Endothelial cell of umbilical vein (primary cell): ENCODE measurements around the gene SLCO2B1. TPM values are rescaled to one million over a fixed set of nuclear protein-coding genes. Genes with fewer than 3 reads are reported as not detected.

Experiments used
- BruUV-seq: library from RNA; stranded (reverse); fragments of 400-500 nt; replicated peaks from 2 replicates; lab custom pipeline; 2021; lab: Mats Ljungman, UMichigan
- CTCF ChIA-PET: fragments of 300-600, 350-600 bp; sonication (Branson Sonifier 250); formaldehyde crosslinking; loops from one replicate; lab custom pipeline; 2021; ENCODE audit warnings: antibody characterized with exemption, inconsistent platforms; lab: Charles Lee
- POLR2A ChIA-PET: fragments of 300-600, 350-600 bp; sonication (Branson Sonifier 250); formaldehyde crosslinking; loops from one replicate; lab custom pipeline; 2021; ENCODE audit warnings: antibody characterized with exemption, inconsistent platforms; lab: Charles Lee
- DNase-seq: peaks from one replicate; pipeline ENCODE4 v3.0.0-alpha.2; 2011; ENCODE audit warnings: low read depth, low spot score
- FAIRE-seq: peaks from 2 replicates; lab custom pipeline; 2011; peaks lifted over from hg19 to GRCh38; lab: Jason Lieb, UNC
- H2AFZ ChIP-seq: 2 replicates; pipeline ENCODE4 v1.6.0; 2012; ENCODE audit warnings: low read depth, low read length, control low read depth, inconsistent platforms
- H3K27ac ChIP-seq: 2 replicates; pipeline ENCODE4 v1.5.1; 2011; ENCODE audit warnings: low read depth, mild to moderate bottlenecking, control low read depth, low read length, moderate library complexity; ENCODE audit not compliant: insufficient read depth
- H3K27me3 ChIP-seq, 2 experiments: 2 replicates each; pipeline versions ENCODE4 v1.6.0 to v1.6.1; 2011; ENCODE audit warnings: low read length in 2 of 2, mixed read lengths in 1 of 2; ENCODE audit not compliant: control insufficient read depth in 2 of 2, insufficient read depth in 2 of 2
- H3K36me3 ChIP-seq, 2 experiments: 2 replicates in 1 of 2; 3 replicates in 1 of 2; pipeline ENCODE4 v1.5.1; 2011; ENCODE audit warnings: low read length in 2 of 2, mild to moderate bottlenecking in 1 of 2, moderate library complexity in 1 of 2; ENCODE audit not compliant: control insufficient read depth in 2 of 2, insufficient read depth in 2 of 2; ENCODE audit errors: extremely low read depth in 1 of 2
- H3K4me1 ChIP-seq: 3 replicates; pipeline ENCODE4 v1.5.1; 2011; ENCODE audit warnings: mild to moderate bottlenecking, low read length; ENCODE audit not compliant: control insufficient read depth, insufficient read depth; ENCODE audit errors: extremely low read depth
- H3K4me2 ChIP-seq: 2 replicates; pipeline ENCODE4 v1.6.1; 2011; ENCODE audit warnings: low read length, control low read depth, mixed read lengths; ENCODE audit not compliant: insufficient read depth
- H3K4me3 ChIP-seq, 3 experiments: fragments of 200-600 bp in 1 of 3; sonication (generic), shearing (Covaris generic) in 1 of 3; replicated peaks in 1 of 3; 2 replicates each; pipeline ENCODE4 v1.5.1; 2011 to 2016; ENCODE audit warnings: control low read depth in 3 of 3, low read length in 3 of 3, mild to moderate bottlenecking in 2 of 3, inconsistent platforms in 1 of 3, low read depth in 1 of 3, moderate library complexity in 1 of 3; ENCODE audit not compliant: insufficient read depth in 1 of 3
- H3K79me2 ChIP-seq: 2 replicates; pipeline ENCODE4 v1.6.0; 2012; ENCODE audit warnings: low read length, inconsistent platforms; ENCODE audit not compliant: control insufficient read depth, insufficient read depth
- H3K9ac ChIP-seq: replicated peaks from 2 replicates; pipeline ENCODE3; 2011; ENCODE audit warnings: low read length, control low read depth; ENCODE audit not compliant: insufficient read depth; ENCODE audit errors: extremely low read depth
- H3K9me1 ChIP-seq: replicated peaks from 3 replicates; pipeline ENCODE4 v1.6.0; 2011; ENCODE audit warnings: mild to moderate bottlenecking, low read length; ENCODE audit not compliant: control insufficient read depth, insufficient read depth; ENCODE audit errors: extremely low read depth
- H3K9me3 ChIP-seq: replicated peaks from 2 replicates; pipeline ENCODE4 v1.5.1; 2012; ENCODE audit warnings: low read length, inconsistent platforms; ENCODE audit not compliant: control insufficient read depth, insufficient read depth
- H4K20me1 ChIP-seq: replicated peaks from 2 replicates; pipeline ENCODE3; 2011; ENCODE audit warnings: mild to moderate bottlenecking, low read length; ENCODE audit not compliant: control insufficient read depth, insufficient read depth; ENCODE audit errors: extremely low read depth
- EZH2 ChIP-seq: IDR thresholded peaks from 2 replicates; pipeline ENCODE4 v1.6.1; 2012; ENCODE audit warnings: borderline replicate concordance, low read depth, mild to moderate bottlenecking, moderate library complexity, low read length, inconsistent platforms; ENCODE audit not compliant: severe bottlenecking
- FOS ChIP-seq: IDR thresholded peaks from 2 replicates; pipeline ENCODE4 v1.6.1; 2011; ENCODE audit warnings: mild to moderate bottlenecking, low read length, moderate library complexity, borderline replicate concordance; ENCODE audit not compliant: insufficient read depth
- GATA2 ChIP-seq: IDR thresholded peaks from 2 replicates; pipeline ENCODE4 v1.7.0; 2011; ENCODE audit warnings: low read depth, mild to moderate bottlenecking, moderate library complexity, mixed read lengths, low read length; ENCODE audit not compliant: insufficient read length, insufficient read depth
- JUN ChIP-seq: IDR thresholded peaks from 2 replicates; pipeline ENCODE4 v1.6.1; 2011; ENCODE audit warnings: borderline replicate concordance, low read depth; ENCODE audit not compliant: insufficient read length, insufficient read depth
- MYC ChIP-seq: IDR thresholded peaks from one replicate; pipeline ENCODE4 v1.6.1; 2011; ENCODE audit warnings: mild to moderate bottlenecking, low read depth, low read length
- POLR2A ChIP-seq: IDR thresholded peaks from 2 replicates; pipeline ENCODE4 v1.6.1; 2012; ENCODE audit warnings: low read depth, mild to moderate bottlenecking, control low read depth, low read length
- POLR2AphosphoS5 ChIP-seq: IDR thresholded peaks from 2 replicates; pipeline ENCODE4 v1.6.1; 2012; ENCODE audit warnings: low read depth, mild to moderate bottlenecking, control low read depth, low read length, moderate library complexity; ENCODE audit not compliant: insufficient read depth
- dilution Hi-C: fragments of 300-500 bp; cut with MboI; formaldehyde crosslinking; loops from one replicate; pipeline ENCODE4 v1.15.0; 2019; ENCODE audit warnings: low sequenced_read_pairs; ENCODE audit not compliant: extremely low pct_ligation_motif_present
- intact Hi-C: fragments of 100-400 bp; cut with micrococcal nuclease; formaldehyde crosslinking; loops from one replicate; pipeline ENCODE4 v1.10.0; 2022
- polyA plus RNA-seq, 4 experiments: library from polyadenylated mRNA; depleted of rRNA in 3 of 4; stranded (reverse) in 3 of 4; unstranded in 1 of 4; fragments of >200 nt; gene quantifications; 2 replicates each; pipeline versions ENCODE4 v1.2.1 to v1.2.3, GENCODE V29; 2011 to 2012; ENCODE audit warnings: missing spikeins in 1 of 4
- total RNA-seq: library from RNA; stranded (reverse); gene quantifications from 2 replicates; pipeline ENCODE4 v1.2.3, GENCODE V29; 2021
- TF ChIP-seq, protein P1 (sequence below), 2 donors: IDR thresholded peaks; 1 replicate in 1 of 2; 2 replicates in 1 of 2; pipeline ENCODE4 v1.5.1; 2011; ENCODE audit warnings: low read length in 2 of 2, mild to moderate bottlenecking in 2 of 2, moderate library complexity in 2 of 2, control low read depth in 1 of 2, inconsistent platforms in 1 of 2, low read depth in 1 of 2; ENCODE audit not compliant: insufficient read depth in 1 of 2; ENCODE audit errors: extremely low read depth in 1 of 2
- TF ChIP-seq, protein P2 (sequence below): IDR thresholded peaks from 2 replicates; pipeline ENCODE4 v1.6.1; 2011; ENCODE audit not compliant: insufficient read depth, insufficient read length

Gene SLCO2B1
- total and polyA plus RNA-seq, 2 donors (not counting 3 experiments of a cell fraction or from before 2014, with no cell fraction given) = 0.04 TPM; not detected in 1

DNA sequence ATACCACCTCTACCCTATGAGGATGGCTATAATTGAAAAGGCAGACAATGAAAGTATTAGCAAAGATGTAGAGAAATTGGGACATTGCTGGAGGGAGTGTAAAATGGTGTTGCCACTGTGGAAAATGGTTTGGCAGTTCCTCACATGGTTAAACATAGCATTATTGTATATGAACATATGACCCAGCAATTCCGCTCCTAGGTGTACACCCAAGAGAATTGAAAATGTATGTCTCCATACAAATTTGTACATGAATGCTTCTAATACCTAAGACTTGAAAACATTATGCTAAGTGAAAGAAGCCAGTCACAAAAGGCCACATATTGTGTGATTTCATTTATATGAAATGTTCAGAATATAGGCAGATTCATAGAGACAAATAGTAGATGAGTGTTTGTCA is 10.0 kb downstream of the SLCO2B1 start:
- H3K36me3 ChIP-seq = no peaks in the 10 kb centered on the region
- H3K4me2 ChIP-seq = no peak overlapping the region
- FAIRE-seq (no peak), DNase-seq (no peak)
- no peak overlapping the region for H2AFZ ChIP-seq
- peak overlapping the region; percentile 52 for H3K27ac ChIP-seq
- TF ChIP-seq JUN (no peak), EZH2 (no peak), MYC (no peak), FOS (no peak), POLR2AphosphoS5 (no peak), GATA2 (no peak), POLR2A (no peak)
- TF ChIP-seq, protein P1, sequence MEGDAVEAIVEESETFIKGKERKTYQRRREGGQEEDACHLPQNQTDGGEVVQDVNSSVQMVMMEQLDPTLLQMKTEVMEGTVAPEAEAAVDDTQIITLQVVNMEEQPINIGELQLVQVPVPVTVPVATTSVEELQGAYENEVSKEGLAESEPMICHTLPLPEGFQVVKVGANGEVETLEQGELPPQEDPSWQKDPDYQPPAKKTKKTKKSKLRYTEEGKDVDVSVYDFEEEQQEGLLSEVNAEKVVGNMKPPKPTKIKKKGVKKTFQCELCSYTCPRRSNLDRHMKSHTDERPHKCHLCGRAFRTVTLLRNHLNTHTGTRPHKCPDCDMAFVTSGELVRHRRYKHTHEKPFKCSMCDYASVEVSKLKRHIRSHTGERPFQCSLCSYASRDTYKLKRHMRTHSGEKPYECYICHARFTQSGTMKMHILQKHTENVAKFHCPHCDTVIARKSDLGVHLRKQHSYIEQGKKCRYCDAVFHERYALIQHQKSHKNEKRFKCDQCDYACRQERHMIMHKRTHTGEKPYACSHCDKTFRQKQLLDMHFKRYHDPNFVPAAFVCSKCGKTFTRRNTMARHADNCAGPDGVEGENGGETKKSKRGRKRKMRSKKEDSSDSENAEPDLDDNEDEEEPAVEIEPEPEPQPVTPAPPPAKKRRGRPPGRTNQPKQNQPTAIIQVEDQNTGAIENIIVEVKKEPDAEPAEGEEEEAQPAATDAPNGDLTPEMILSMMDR (IDR thresholded peaks at IDR 0.05; ENCODE audit: extremely low read depth in 1 of 2, insufficient read depth in 1 of 2, low read depth in 1 of 2, low read length in 2 of 2) = no peak
- TF ChIP-seq, protein P2, sequence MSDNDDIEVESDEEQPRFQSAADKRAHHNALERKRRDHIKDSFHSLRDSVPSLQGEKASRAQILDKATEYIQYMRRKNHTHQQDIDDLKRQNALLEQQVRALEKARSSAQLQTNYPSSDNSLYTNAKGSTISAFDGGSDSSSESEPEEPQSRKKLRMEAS = no peak
- BruUV-seq = no TSS peak
- no peak overlapping the region for H3K4me3 ChIP-seq
- H4K20me1 ChIP-seq = no peaks in the 10 kb centered on the region
- H3K79me2 ChIP-seq = no peaks in the 10 kb centered on the region
- dilution Hi-C loops = no loop called here
- CTCF ChIA-PET = interaction anchor here (0.7 to 2.3 kb wide), 5 partner anchors 15 to 44 kb away, joined by 3 to 14 read pairs (median 4); no protein-coding TSS in a partner anchor
- H3K4me1 ChIP-seq = peaks cover 11% of the 10 kb centered on the region
- no peak overlapping the region for H3K9ac ChIP-seq
- POLR2A ChIA-PET = no interaction called here
- intact Hi-C loops = loop anchor here (1.0 kb wide), 2 partner anchors 17 to 44 kb away; no protein-coding TSS in a partner anchor
- peaks cover 0 to 2% of the 10 kb centered on the region in 2 experiments for H3K27me3 ChIP-seq
- H3K9me1 ChIP-seq = no peaks in the 10 kb centered on the region
- no peaks in the 10 kb centered on the region for H3K9me3 ChIP-seq
